Iris pigment epithelial cell (primary cell): Measurements from ENCODE around the gene PROZ.

Experiments
- DNase-seq: peaks from one replicate; pipeline ENCODE4 v3.0.0-alpha.2; 2011; ENCODE audit warnings: low read depth

PROZ gene

DNA sequence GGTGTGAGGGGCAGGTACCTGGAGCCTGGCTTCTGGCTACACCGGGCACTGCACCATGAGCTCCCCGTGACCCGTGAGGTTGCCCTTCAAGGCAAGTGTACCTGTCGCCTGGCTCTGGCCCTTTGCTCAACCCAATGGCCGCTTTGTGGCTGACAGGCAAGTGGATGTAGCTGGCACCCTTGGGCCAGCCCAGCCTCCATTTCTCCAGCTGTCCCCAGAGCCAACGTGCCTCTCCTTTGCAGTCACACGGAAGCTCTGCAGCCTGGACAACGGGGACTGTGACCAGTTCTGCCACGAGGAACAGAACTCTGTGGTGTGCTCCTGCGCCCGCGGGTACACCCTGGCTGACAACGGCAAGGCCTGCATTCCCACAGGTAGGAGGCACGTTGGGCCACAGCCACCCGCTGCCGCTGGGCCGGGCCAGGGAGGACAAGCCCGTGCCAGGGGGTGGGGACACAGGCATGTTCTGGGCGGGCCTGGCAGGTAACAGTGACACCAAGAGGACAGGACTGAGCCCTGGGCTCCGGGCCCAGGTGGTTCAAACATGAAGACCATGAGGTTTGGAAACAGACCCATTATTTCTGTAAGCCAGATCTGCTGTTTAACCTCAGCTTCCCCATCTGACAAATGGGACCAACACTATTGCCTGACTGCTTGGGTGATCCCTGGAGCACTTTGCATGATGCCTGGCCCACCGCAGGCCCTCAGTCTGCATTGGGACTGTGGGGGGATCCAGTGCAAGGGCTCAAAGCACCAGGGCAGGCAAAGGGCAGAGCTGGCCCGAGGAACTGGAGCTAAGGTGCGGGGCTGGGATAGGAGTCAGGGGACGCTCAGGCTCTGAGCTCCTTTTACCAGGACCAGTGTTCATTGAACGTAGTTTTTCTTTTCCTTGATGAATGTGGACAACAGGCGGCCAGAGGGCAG, 17.5 kb upstream of the PROZ start:
- DNase-seq, result no peak

- no peak for DNase-seq
Observed at GRCh38 chr13:113141601-113141970, 16.9 kb upstream of the PROZ start.

GRCh38 chr13:113142876-113143275, 15.6 kb upstream of the PROZ start:
- no peak for DNase-seq

DNA sequence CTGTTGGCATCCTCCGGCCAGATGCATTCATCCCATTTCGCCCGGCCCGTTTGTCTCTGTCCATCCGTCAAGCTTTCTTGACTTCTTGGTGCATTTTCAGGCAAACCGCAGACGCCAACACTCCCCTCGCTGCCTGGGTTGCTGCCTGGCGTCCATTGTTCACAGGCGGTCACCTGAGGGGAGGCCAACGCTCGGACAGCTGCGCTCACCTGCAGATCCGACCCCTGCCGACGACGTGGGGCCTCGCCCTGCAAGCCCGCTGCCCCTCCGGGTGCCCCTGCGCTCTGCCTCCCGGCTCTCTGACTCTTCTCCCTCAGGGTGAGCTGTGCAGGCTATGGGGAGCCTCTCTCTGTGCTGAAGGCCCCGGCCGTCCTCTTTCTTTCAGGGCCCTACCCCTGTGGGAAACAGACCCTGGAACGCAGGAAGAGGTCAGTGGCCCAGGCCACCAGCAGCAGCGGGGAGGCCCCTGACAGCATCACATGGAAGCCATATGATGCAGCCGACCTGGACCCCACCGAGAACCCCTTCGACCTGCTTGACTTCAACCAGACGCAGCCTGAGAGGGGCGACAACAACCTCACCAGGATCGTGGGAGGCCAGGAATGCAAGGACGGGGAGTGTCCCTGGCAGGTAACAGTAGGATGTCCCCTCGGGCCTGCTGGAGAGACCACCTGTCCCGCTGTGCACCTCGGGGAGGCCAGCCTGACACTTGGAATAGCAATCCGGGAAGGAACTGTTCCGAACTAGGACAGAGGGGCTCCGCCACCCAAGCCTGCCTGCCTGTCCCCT, 14.8 kb upstream of the PROZ start:
- DNase-seq, result no peak

- no peak for DNase-seq
Observed at GRCh38 chr13:113144255-113144629, 14.2 kb upstream of the PROZ start.

GRCh38 chr13:113145496-113145895, 13.0 kb upstream of the PROZ start:
- DNase-seq, result no peak

DNA sequence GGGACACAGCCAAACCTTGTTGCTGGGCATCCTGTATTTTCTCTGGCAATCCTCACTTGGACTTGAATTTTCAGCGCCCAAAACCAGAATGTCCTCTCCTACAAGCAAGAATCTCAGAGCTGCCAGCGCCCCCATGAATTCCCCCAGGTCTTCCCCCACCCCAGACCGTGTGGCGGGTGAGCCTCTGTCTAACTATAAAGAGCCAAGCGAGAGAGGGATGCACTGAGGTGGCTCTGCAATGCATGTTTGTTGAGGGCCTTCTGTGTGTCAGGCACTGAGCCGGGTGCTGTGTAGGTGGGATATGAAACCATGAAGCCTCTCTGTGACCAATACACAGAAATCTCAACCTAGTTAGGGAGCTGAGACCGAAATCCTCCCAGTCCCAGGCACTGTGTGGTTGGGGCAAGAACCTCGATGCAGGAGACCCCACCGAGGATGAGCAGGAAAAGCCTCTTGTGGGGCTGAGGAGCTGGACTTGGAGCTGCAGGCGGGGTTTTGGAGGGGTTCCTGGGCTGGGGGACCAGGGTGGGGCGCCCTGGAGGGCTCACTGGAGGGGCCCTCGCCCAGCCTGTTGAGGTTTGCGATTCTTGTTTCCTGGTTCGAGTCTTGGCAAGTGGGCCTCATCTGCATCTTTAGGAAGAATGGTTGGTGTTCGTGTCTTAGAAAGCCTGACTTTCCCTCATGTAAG, 12.4 kb upstream of the PROZ start:
- DNase-seq, result no peak

GRCh38 chr13:113146750-113147149, 11.7 kb upstream of the PROZ start:
- no peak for DNase-seq

GRCh38 chr13:113147206-113147605, 11.2 kb upstream of the PROZ start:
- DNase-seq, result no peak

- no peak for DNase-seq
Observed at GRCh38 chr13:113148407-113148806, 10.0 kb upstream of the PROZ start.

DNA sequence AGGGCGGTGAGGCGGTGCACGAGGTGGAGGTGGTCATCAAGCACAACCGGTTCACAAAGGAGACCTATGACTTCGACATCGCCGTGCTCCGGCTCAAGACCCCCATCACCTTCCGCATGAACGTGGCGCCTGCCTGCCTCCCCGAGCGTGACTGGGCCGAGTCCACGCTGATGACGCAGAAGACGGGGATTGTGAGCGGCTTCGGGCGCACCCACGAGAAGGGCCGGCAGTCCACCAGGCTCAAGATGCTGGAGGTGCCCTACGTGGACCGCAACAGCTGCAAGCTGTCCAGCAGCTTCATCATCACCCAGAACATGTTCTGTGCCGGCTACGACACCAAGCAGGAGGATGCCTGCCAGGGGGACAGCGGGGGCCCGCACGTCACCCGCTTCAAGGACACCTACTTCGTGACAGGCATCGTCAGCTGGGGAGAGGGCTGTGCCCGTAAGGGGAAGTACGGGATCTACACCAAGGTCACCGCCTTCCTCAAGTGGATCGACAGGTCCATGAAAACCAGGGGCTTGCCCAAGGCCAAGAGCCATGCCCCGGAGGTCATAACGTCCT, 9.4 kb upstream of the PROZ start:
- no peak for DNase-seq

DNA sequence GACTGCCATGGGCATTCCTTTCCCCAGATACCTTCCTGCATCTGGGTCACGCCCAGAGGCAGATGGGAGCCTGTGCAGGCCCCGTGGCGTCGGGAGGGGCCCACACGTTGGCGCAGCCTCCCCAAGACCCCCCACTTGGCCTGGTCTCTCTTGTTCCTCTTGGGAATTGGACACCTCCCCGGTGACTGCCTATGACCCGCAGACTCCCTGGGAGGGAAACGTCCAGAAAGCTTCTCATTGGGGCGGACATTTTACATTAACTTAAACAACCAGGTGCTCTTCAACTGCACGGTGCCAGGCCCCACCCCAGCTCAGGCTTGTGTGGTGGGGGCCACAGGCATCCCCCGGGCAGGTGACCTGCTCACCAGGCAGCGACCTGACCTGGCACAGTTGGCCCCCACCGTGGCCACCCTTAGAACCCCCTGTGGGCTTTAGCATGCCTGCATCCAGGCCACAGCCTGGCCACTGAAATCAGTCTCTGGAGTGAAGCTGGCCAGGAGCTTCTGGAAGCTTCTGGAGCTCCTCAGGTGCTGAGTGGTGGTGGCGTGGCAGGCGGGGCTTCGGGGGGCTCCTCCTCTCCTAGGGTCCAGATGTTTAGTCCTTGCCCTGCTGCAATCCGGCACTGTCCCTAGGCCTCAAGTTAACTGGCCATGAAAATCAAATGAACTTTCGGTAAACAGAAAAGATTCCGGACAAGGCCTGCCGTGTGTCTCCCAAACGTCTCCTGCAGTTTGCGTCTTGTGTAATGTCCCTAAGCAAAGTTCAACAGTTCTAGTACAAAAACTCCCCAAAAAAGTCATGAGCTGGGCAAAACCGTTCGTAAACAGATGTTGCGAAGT, 8.5 kb upstream of the PROZ start:
- DNase-seq, result no peak

DNA sequence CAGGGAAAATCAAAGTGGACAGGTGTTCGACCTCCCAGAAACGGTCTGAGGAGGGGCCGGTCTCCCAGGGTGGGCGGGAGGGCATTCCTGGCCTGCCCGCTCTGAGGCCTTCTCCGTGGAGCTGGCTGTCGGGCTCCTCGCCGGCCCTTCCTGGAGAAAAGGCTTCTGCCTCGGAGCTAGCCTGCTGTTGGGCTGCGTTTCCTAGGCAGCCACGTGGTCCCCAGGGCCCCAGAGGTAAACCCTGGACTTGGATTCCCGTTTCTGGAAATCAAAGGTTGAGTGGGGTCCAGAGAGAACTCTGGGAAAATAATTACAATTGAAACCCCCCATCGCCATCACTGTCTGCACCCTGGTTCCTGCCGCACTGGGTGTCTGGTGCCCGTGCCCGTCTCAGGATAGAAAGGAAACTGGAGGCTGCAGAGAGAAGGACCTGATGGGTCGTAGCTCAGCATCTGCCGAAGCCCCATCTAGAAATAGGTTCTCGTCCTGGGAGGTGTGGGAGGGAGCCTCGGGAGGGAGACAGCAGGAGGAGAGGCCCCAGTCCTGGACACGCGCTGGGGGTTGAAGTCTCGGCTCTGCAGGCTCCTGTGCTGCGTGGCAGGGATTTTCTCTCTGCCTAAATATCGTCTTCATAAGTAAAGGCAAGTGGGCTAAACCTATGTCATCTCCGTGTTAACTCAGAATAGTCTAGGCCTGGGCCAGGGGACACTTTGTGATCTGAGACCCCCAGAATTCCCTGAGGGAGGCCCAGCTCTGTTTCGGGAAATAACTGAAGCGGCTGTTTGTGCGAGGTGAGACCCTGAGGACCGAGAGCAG, 7.7 kb upstream of the PROZ start:
- DNase-seq, result no peak

- peak; percentile 55 for DNase-seq
Observed at GRCh38 chr13:113151745-113152690, 6.4 kb upstream of the PROZ start.

DNA sequence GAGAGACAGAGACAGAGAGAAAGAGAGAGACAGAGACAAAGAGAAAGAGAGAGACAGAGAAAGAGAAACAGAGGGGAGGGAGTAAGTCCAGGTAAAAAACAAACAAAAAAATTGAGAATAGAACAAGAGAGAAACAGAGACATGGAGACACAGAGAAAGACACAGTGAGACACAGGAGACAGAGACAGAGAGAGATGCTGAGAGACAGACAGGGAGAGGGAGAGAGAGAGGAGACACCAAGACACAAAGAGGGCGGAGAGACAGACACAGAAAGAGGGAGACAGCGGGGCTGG, 5.8 kb upstream of the PROZ start:
- DNase-seq, result no peak

GRCh38 chr13:113152984-113153809, 5.3 kb upstream of the PROZ start:
- peak; percentile 52 for DNase-seq

GRCh38 chr13:113153810-113154748, 4.4 kb upstream of the PROZ start:
- DNase-seq, result peak; percentile 58

GRCh38 chr13:113155201-113155600, 3.2 kb upstream of the PROZ start:
- DNase-seq, result no peak
